ENCODE results near the gene ME3.

GRCh38 chr11:86459682-86460460 lies 212.5 kb downstream of the ME3 start:
- TF ChIP-seq TEAD4 (IDR thresholded peaks at IDR 0.05) (peak; percentile 95), TCF12 (IDR thresholded peaks at IDR 0.05; ENCODE audit: low read depth) (peak; percentile 95), TAF1 (IDR thresholded peaks at IDR 0.05; ENCODE audit: low read depth) (no peak), EP300 (IDR thresholded peaks at IDR 0.05; ENCODE audit: borderline replicate concordance) (peak; percentile 90), MAX (IDR thresholded peaks at IDR 0.05) (peak; percentile 63), NFIC (IDR thresholded peaks at IDR 0.05) (peak; percentile 98), RAD21 (IDR thresholded peaks at IDR 0.05; ENCODE audit: low read depth) (peak; percentile 18; the same call in 1 of the 2 replicates), YY1 (IDR thresholded peaks at IDR 0.05; ENCODE audit: low read depth) (no peak; the same call in 1 of the 2 replicates), EGR1 (IDR thresholded peaks at IDR 0.05) (no peak)

All from Ishikawa (cell line).